OCI-LY1 (cell line): Measurements from ENCODE around the gene FOXQ1.

ENCODE experiments used
- EZH2 ChIP-seq: fragments of 200-600 bp; sonication (generic), shearing (Covaris generic); IDR thresholded peaks from 2 replicates; pipeline ENCODE4 v1.8.0; 2017; ENCODE audit warnings: borderline replicate concordance, mixed run types, mild to moderate bottlenecking, antibody characterized with exemption, low read length, moderate library complexity, mixed read lengths
- TF ChIP-seq, protein P1 (sequence below): fragments of 200-600 bp; sonication (generic), shearing (Covaris generic); IDR thresholded peaks from 2 replicates; pipeline ENCODE4 v1.5.1; 2017; ENCODE audit warnings: mild to moderate bottlenecking, antibody characterized with exemption, low read length, moderate library complexity, mixed read lengths

DNA sequence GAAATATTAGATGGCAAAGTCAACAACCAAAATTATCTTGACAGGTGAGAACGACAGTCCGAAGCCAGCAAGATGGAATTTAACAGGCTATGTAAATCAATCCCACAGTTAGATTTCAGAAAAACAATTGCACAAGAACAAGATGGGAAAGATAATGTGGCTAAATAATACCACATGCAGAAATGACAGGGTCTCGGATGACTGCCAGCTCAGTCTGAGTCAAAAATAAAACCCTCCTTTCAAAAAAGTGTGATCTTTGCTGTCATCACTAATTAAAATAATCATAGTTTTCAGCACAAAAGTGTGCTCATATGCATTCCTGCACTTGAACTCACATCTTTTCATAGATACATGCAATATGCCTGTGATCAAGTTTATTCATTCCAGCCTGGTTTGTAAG is 25.9 kb downstream of the FOXQ1 start:
- TF ChIP-seq, protein P1, sequence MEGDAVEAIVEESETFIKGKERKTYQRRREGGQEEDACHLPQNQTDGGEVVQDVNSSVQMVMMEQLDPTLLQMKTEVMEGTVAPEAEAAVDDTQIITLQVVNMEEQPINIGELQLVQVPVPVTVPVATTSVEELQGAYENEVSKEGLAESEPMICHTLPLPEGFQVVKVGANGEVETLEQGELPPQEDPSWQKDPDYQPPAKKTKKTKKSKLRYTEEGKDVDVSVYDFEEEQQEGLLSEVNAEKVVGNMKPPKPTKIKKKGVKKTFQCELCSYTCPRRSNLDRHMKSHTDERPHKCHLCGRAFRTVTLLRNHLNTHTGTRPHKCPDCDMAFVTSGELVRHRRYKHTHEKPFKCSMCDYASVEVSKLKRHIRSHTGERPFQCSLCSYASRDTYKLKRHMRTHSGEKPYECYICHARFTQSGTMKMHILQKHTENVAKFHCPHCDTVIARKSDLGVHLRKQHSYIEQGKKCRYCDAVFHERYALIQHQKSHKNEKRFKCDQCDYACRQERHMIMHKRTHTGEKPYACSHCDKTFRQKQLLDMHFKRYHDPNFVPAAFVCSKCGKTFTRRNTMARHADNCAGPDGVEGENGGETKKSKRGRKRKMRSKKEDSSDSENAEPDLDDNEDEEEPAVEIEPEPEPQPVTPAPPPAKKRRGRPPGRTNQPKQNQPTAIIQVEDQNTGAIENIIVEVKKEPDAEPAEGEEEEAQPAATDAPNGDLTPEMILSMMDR = no peak
- TF ChIP-seq EZH2 = no peak
